ENCODE results near the gene MTHFD1L. TPM values are rescaled to one million over a fixed set of nuclear protein-coding genes. Genes with fewer than 3 reads are reported as not detected.

MTHFD1L gene
- total and polyA plus RNA-seq, 9 of the 15 experiments (the other 6 are each of a cell fraction or from before 2014, with no cell fraction given), result 20.9 to 128 (median 61.0) TPM

- TF ChIP-seq TFE3 (CRISPR knock-in tag; IDR thresholded peaks at IDR 0.05) (no peak), NFE2 (IDR thresholded peaks at IDR 0.05; ENCODE audit: low read depth) (no peak), BRD9 (IDR thresholded peaks at IDR 0.05; ENCODE audit: low read depth, partially characterized antibody) (no peak), NELFE (IDR thresholded peaks at IDR 0.05; ENCODE audit: insufficient read depth, insufficient read length) (no peak), KDM2B (CRISPR knock-in tag; IDR thresholded peaks at IDR 0.05) (no peak), CREB1 (IDR thresholded peaks at IDR 0.05) (no peak), CREB1 (CRISPR knock-in tag; IDR thresholded peaks at IDR 0.05) (no peak), HMBOX1 (IDR thresholded peaks at IDR 0.05) (no peak), ETV6 (IDR thresholded peaks at IDR 0.05; ENCODE audit: borderline replicate concordance in 1 of 2, low read depth in 2 of 2, low read length in 1 of 2) (no peak), ETV6 (CRISPR knock-in tag; IDR thresholded peaks at IDR 0.05; ENCODE audit: borderline replicate concordance) (no peak)
These were observed 14.8 kb downstream of the MTHFD1L start (continued) for GRCh38 chr6:150880336-150880735.

Data from K562 (cell line).